Activated CD4-positive, alpha-beta T cell treated with anti-CD3 and anti-CD28 coated beads, Interleukin-2, amount 10 ng/mL, durations not matched to agents 7 days and 5 days (primary cell): ENCODE measurements around the gene PLCXD3. TPM values are rescaled to one million over a fixed set of nuclear protein-coding genes. Genes with fewer than 3 reads are reported as not detected.
"Not testable (repeated sequence)": the region's sequence is repeated elsewhere in the genome, so short reads cannot be mapped to it uniquely, and the experiment has no call there.

Experiments
- CTCF ChIA-PET: fragments of 350-600 bp; sonication (Branson Sonifier 250); formaldehyde crosslinking; loops from one replicate; lab custom pipeline; 2021; ENCODE audit warnings: antibody characterized with exemption; lab: Charles Lee
- POLR2A ChIA-PET: fragments of 350-600 bp; sonication (Branson Sonifier 250); formaldehyde crosslinking; loops from one replicate; lab custom pipeline; 2021; ENCODE audit warnings: antibody characterized with exemption; lab: Charles Lee
- DNase-seq: peaks from one replicate; pipeline ENCODE4 v3.0.0-alpha.2; 2020
- H3K27ac Mint-ChIP-seq: one replicate; pipeline ENCODE4 v1.8.0; 2021; ENCODE audit warnings: mild to moderate bottlenecking, moderate library complexity, mixed read lengths
- H3K27me3 Mint-ChIP-seq: one replicate; pipeline ENCODE4 v1.8.0; 2021; ENCODE audit warnings: mixed read lengths
- H3K36me3 Mint-ChIP-seq: one replicate; pipeline ENCODE4 v1.8.0; 2021; ENCODE audit warnings: low read depth, mixed read lengths
- H3K4me1 Mint-ChIP-seq: one replicate; pipeline ENCODE4 v1.8.0; 2021; ENCODE audit warnings: mixed read lengths
- H3K4me3 Mint-ChIP-seq: one replicate; pipeline ENCODE4 v1.8.0; 2021; ENCODE audit warnings: mild to moderate bottlenecking, moderate library complexity, mixed read lengths
- H3K9me3 Mint-ChIP-seq: one replicate; pipeline ENCODE4 v1.8.0; 2021; ENCODE audit warnings: mixed read lengths
- total RNA-seq, 2 experiments: library from RNA; stranded (reverse); gene quantifications; one replicate each; pipeline ENCODE4 v1.2.3, GENCODE V29; 2021

The PLCXD3 gene
- total RNA-seq, 2 experiments from 2014 or later, result not detected

DNA sequence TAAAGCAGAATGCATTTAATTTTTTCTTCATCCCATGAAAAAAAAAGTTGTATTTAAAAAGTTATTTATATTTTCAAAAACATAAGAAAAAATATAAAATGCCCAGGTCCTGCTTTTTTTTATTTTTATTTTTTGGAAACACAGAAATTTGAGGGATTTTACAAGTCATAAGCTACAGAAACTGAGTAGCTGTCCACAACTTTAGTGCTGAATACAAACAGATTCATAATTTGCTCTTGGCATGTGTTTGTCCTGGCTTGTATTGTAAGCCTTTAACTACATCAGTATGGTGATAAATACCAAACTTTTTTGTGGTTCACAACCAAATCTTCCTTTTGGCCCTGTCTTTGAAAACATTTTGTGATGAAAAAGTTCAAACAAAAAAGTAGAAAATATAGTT is 7.5 kb upstream of the PLCXD3 start:
- H3K27me3 Mint-ChIP-seq, result no peaks in the 10 kb centered on the region
- H3K36me3 Mint-ChIP-seq, result no peaks in the 10 kb centered on the region
- no peak overlapping the region for H3K27ac Mint-ChIP-seq
- no peaks in the 10 kb centered on the region for H3K9me3 Mint-ChIP-seq
- no peak for DNase-seq
- no peak overlapping the region for H3K4me3 Mint-ChIP-seq
- ChIA-PET POLR2A (no interaction called here), CTCF (no interaction called here)
- H3K4me1 Mint-ChIP-seq, result no peaks in the 10 kb centered on the region

DNA sequence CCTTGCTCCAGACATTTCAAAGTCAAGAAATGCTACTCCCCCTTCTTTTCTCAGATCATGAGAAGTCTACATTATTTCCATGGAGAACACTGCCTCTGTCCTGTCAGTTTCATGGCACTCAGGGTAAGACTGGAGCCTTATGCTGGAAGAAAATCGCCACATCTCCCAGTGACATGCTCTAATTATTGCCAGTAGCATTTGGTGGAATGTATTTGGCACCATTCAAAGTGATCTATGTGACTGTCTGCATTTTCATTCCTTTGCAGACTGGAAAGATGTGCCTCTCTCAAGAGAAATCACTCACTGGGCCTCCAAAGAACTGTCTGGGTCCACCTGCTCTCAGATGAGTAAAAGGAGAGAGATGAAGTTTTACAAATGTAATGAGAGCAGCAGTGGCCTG is 840 bp upstream of the PLCXD3 start:
- Mint-ChIP-seq H3K27ac (no peak overlapping the region), H3K9me3 (no peaks in the 10 kb centered on the region), H3K36me3 (no peaks in the 10 kb centered on the region), H3K27me3 (peaks cover 30% of the 10 kb centered on the region), H3K4me1 (peaks cover 2% of the 10 kb centered on the region), H3K4me3 (no peak overlapping the region)
- ChIA-PET POLR2A (no interaction called here), CTCF (no interaction called here)
- no peak for DNase-seq

DNA sequence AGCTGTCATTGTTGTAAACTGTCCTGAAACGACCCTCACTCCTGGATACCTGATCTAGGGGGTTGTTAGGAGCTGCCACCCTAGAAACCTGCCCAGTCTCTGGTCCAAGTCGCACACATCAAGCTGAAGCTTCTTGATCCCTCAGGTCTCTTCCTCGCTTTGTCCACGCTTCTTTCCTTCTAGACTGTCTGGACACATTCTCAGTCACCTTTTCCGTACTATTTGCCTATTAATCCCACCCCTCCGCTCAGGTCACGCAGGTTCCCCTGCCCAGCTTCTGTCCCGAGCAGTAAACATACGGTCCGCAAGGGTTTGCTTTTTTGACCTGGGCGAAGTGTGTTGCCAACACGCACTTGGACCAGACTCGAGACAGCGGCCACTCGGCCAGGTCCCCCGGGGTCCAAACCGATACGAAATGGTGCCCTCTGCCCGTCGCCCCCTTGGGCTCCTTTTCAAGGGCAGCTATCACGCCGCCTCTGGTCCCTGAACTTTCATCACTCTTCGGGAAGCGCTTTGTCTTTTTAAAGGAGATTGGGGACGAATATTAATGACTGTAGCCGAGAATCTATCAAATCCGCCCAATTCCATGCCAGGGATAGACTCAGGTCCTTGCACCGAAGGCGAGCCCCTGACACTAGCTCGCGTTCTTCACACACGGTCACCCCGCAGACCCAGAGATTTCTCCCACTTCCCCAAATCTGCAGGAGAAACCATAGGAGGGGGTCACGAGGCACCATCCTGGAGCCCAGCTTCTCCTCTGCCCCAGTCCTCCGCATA is 814 bp downstream of the PLCXD3 start:
- Mint-ChIP-seq H3K27ac (no peak overlapping the region), H3K36me3 (no peaks in the 10 kb centered on the region), H3K4me3 (no peak overlapping the region), H3K9me3 (peaks cover 2% of the 10 kb centered on the region), H3K4me1 (peaks cover 2% of the 10 kb centered on the region), H3K27me3 (peaks cover 30% of the 10 kb centered on the region)
- POLR2A ChIA-PET, result no interaction called here
- CTCF ChIA-PET, result interaction anchor here (0.8 to 1.0 kb wide), 2 partner anchors 16 to 275 kb away, joined by 3 to 4 read pairs; no protein-coding TSS in a partner anchor
- no peak for DNase-seq

- no peak overlapping the region for H3K27ac Mint-ChIP-seq
Measured at GRCh38 chr5:41508696-41509398, 1.6 kb downstream of the PLCXD3 start.

GRCh38 chr5:41508186-41508585 is 2.2 kb downstream of the PLCXD3 start:
- ChIA-PET CTCF (no interaction called here), POLR2A (no interaction called here)
- no peak overlapping the region for H3K27ac Mint-ChIP-seq
- H3K4me3 Mint-ChIP-seq, result no peak overlapping the region
- no peaks in the 10 kb centered on the region for H3K36me3 Mint-ChIP-seq
- H3K9me3 Mint-ChIP-seq, result peaks cover 2% of the 10 kb centered on the region
- no peak for DNase-seq
- peaks cover 30% of the 10 kb centered on the region for H3K27me3 Mint-ChIP-seq
- H3K4me1 Mint-ChIP-seq, result peaks cover 2% of the 10 kb centered on the region

More at GRCh38 chr5:41508696-41509398, 1.6 kb downstream of the PLCXD3 start:
- no peaks in the 10 kb centered on the region for H3K36me3 Mint-ChIP-seq
- H3K27me3 Mint-ChIP-seq, result peaks cover 30% of the 10 kb centered on the region
- H3K9me3 Mint-ChIP-seq, result peaks cover 2% of the 10 kb centered on the region
- H3K4me1 Mint-ChIP-seq, result peaks cover 2% of the 10 kb centered on the region
- CTCF ChIA-PET, result interaction anchor here (0.8 kb wide), 1 partner anchor 276 kb away, joined by 4 read pairs; no protein-coding TSS in a partner anchor
- H3K4me3 Mint-ChIP-seq, result no peak overlapping the region
- POLR2A ChIA-PET, result no interaction called here
- DNase-seq, result no peak

- Mint-ChIP-seq H3K27ac (no peak overlapping the region), H3K4me1 (peaks cover 2% of the 10 kb centered on the region), H3K4me3 (no peak overlapping the region), H3K27me3 (peaks cover 30% of the 10 kb centered on the region), H3K36me3 (no peaks in the 10 kb centered on the region), H3K9me3 (peaks cover 2% of the 10 kb centered on the region)
- no peak for DNase-seq
- CTCF ChIA-PET, result no interaction called here
- POLR2A ChIA-PET, result no interaction called here
Measured at GRCh38 chr5:41507501-41507900, 2.9 kb downstream of the PLCXD3 start.

DNA sequence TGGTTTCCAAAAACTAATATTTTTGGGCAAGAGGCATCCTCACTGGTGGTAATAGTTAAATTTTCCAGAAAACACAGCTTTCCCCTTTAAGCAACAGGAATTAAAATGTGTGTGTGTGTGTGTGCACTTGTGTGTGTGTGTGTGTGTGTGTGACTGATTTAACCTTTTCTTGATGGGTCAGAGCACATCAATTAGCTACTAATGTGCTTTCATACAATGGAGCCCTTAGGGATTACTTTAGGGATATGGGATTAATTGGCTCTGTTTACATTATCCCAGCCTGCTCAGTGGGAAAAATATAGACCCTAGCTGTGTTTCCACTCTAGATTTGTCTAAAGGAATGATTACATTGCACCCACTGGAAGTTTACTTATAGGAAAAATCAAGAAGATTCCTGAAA is 6.5 kb downstream of the PLCXD3 start:
- ChIA-PET CTCF (interaction anchor here (1.3 kb wide), 1 partner anchor 17 kb away, joined by 3 read pairs; no protein-coding TSS in a partner anchor), POLR2A (no interaction called here)
- no peaks in the 10 kb centered on the region for H3K36me3 Mint-ChIP-seq
- H3K4me3 Mint-ChIP-seq, result no peak overlapping the region
- H3K27ac Mint-ChIP-seq, result no peak overlapping the region
- DNase-seq, result no peak
- no peaks in the 10 kb centered on the region for H3K4me1 Mint-ChIP-seq
- H3K27me3 Mint-ChIP-seq, result peaks cover under 1% of the 10 kb centered on the region
- peaks cover 2% of the 10 kb centered on the region for H3K9me3 Mint-ChIP-seq

GRCh38 chr5:41503310-41503709 is 7.1 kb downstream of the PLCXD3 start:
- Mint-ChIP-seq H3K4me1 (no peaks in the 10 kb centered on the region), H3K27me3 (no peaks in the 10 kb centered on the region), H3K27ac (no peak overlapping the region), H3K9me3 (peaks cover 2% of the 10 kb centered on the region), H3K4me3 (no peak overlapping the region), H3K36me3 (no peaks in the 10 kb centered on the region)
- no peak for DNase-seq
- POLR2A ChIA-PET, result no interaction called here
- CTCF ChIA-PET, result interaction anchor here (1.3 kb wide), 1 partner anchor 17 kb away, joined by 3 read pairs; no protein-coding TSS in a partner anchor

GRCh38 chr5:41493490-41494126 is 16.8 kb downstream of the PLCXD3 start:
- H3K4me1 Mint-ChIP-seq, POLR2A ChIA-PET, H3K9me3 Mint-ChIP-seq, H3K27me3 Mint-ChIP-seq, H3K27ac Mint-ChIP-seq, CTCF ChIA-PET, H3K36me3 Mint-ChIP-seq, H3K4me3 Mint-ChIP-seq, DNase-seq: not testable (repeated sequence)

DNA sequence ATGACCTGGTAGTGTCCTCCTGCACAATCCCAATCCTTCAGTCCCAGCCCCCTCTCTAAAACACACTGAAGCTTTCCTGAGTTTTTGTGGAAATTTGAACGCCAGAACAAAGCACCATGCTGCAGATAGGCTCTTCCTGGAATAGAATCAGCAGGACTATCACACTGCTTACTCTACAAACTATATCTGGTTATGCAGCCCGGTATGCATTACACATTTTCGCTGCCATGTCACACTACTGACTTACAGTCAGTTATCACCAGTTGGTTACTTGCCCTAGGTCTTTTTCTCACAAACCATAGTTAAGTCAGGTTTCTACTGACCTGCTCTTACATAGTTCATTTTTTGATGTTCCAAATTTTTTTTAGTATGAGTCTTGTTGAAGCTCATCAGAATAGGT is 24.9 kb downstream of the PLCXD3 start:
- no peaks in the 10 kb centered on the region for H3K27me3 Mint-ChIP-seq
- ChIA-PET POLR2A (no interaction called here), CTCF (no interaction called here)
- no peak for DNase-seq
- H3K36me3 Mint-ChIP-seq, result no peaks in the 10 kb centered on the region
- H3K4me1 Mint-ChIP-seq, result no peaks in the 10 kb centered on the region
- H3K9me3 Mint-ChIP-seq, result peaks cover 8% of the 10 kb centered on the region
- no peak overlapping the region for H3K27ac Mint-ChIP-seq
- H3K4me3 Mint-ChIP-seq, result no peak overlapping the region

GRCh38 chr5:41482715-41483114 is 27.7 kb downstream of the PLCXD3 start:
- Mint-ChIP-seq H3K4me3 (no peak overlapping the region), H3K4me1 (no peaks in the 10 kb centered on the region), H3K36me3 (no peaks in the 10 kb centered on the region), H3K9me3 (peaks cover 8% of the 10 kb centered on the region), H3K27me3 (no peaks in the 10 kb centered on the region), H3K27ac (no peak overlapping the region)
- CTCF ChIA-PET, result no interaction called here
- no peak for DNase-seq
- POLR2A ChIA-PET, result no interaction called here

DNA sequence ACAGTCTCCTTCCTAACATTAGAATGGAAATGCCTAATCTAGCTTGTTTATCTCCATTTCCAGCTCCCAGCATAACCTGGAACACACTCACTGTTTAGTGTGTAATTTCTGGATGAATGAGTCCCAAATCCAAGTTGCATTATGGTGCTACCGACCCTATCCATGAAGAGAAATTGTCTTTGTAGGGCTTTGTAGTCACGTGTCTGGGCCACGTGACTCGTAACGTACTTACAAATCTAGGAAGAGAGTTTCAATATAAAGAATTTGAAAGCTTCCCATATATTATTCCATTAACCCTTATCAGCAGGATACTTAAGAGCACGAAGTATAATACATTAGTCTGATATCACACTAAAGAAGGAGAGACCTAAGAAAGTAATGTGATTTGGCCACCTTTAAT is 28.2 kb downstream of the PLCXD3 start:
- H3K36me3 Mint-ChIP-seq, result no peaks in the 10 kb centered on the region
- H3K27ac Mint-ChIP-seq, result no peak overlapping the region
- DNase-seq, result no peak
- H3K9me3 Mint-ChIP-seq, result peaks cover 6% of the 10 kb centered on the region
- CTCF ChIA-PET, result no interaction called here
- POLR2A ChIA-PET, result no interaction called here
- H3K4me1 Mint-ChIP-seq, result no peaks in the 10 kb centered on the region
- H3K27me3 Mint-ChIP-seq, result no peaks in the 10 kb centered on the region
- H3K4me3 Mint-ChIP-seq, result no peak overlapping the region
